ENCODE measurements around the gene ALX4. TPM values are rescaled to one million over a fixed set of nuclear protein-coding genes. Genes with fewer than 3 reads are reported as not detected.
A peak's percentile ranks its signal among the peaks of the same experiment; 100 is the strongest.

ALX4 gene
- total RNA-seq, 1 donor from 2014 or later: 3.7 TPM

DNA sequence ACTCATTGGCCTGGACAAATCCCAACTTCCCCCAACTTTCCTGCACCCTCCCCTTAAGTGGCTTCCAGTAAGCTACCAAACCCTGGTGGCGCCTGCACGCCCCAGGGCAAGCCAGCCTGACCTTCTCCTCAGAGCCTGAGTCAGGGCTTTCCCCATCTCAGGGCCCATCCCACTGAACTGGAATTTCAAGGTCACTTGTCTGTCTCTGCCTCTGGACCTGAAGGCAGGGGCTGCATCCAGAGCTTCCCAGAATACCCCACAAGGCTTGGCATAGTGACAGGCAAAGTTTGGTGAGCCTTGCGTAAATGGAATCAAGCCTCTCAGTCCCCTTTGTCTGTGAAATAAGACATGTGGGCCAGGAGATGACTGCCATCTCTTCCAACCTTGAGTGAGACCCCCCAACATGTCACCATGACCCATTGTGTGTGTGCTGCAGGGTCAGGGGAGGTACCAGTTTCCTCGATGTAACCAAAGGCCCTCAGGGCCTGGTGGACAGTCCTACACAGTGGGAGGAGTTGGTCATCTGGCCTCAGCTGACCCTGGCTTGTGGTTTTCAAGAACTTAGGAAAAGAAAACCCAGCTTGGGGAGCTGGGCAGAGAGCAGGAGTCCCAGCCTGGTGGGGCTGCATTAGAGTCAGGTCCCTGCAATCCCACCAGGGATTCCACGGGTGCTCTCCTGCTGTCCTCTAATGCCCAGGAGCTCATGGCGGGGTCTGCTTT, 8.9 kb downstream of the ALX4 start:
- DNase-seq: no peak

DNA sequence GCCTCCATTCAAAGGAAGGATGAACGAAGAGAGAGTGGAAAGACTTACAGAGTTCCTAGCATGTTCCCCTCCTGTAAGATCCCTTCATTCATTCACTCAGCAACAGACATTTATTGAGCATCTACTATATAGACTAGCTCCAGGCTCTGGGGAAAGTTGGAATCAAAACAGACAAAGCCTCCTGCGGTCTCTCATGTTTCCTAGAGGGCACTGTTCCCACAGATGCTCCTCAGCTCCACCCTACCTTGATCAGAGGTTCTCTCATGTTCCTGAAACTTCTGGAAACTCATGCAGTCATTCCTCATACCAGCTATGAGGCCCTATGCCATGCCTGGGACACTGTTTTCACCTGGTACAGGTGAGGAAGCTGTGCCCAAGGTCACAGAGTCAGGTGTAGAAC, 11.1 kb downstream of the ALX4 start:
- DNase-seq: no peak

GRCh38 chr11:44290208-44290607, 19.7 kb downstream of the ALX4 start:
- no peak for DNase-seq

DNA sequence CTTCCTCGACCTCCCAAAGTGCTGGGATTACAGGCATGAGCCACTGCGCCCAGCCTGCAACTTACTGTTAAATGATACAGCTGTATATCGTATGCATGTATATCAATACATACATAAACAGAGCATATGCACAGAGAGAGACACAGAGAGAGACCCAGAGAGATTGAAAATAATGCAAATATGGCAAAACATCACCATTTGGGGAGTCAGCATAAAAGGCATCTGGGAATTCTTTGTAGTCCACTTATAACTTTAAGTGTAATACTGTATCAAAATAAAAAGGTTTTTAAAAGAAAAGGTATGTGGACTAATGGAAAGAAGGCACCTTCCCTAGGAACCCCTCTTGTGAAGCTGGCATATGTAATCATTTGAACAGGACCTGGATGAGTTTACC, 21.8 kb downstream of the ALX4 start:
- DNase-seq: no peak

- DNase-seq: no peak
Measured at GRCh38 chr11:44286911-44287310, 23.0 kb downstream of the ALX4 start.

DNA sequence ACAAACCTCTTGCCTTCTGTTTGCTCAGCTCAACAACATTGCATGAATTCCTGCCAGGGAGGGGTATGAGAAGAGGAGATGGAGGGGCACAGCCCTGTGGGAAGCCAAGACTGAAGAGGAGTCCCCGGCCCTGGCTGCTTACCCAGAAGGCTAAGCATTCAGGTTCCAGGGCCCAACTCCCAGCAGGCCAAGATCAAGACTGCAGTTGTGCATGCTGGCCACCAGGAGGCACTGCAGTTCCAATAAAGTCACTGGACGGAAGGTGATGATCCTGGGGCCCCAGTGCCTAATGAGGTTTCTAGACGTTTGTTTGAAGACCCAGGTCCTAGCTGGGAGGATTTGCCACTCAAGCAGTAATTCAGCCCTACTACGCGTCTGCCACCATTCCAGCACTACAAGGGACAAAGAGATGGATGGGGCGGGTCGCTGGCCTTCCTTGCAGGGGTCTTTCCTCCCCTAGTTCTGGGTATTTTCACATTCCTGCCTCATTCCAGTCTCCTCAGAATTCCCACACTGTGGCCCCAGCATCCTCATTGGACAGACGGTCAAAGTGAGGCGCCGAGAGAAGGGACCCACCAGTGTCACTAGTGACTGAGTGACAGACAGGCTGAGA, 23.6 kb downstream of the ALX4 start:
- DNase-seq: no peak

DNA sequence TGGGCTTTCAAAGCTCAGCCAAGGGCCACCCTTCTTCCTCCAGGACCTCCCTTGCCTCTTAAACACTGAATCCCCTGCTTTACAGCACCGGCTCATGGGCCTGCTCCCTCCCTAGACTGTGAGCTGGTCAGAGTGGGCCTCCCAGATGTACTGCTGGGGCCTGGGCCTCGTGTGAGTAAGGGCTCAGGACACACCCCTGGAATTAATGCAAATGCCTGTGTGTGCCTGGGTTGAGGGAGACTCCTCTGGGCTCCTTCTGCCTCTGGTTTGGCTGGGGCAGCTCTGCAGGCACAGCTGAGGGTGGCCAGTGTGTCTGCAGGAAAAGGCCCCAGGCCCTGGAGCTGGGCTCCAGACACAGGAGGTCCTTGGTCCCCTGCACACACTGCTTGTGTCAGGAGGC, 24.2 kb downstream of the ALX4 start:
- no peak for DNase-seq

DNA sequence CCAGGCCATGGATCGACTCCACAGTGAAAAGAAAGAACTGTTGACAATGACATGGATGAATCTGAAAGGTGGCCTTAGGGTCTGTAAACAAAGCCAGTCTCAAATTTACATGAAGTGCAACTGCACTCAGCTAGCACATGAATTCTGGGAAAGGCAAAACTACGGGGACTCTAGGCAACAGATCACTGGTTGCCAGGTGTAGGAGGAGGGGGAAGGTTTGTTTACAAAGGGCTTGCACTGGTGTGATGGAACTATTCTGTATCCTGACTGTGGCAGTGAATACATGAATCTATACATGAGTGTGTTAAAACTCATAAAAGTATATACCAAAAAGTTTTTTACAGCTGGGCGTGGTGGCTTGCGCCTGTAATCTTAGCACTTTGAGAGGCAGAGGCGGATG, 27.3 kb downstream of the ALX4 start:
- no peak for DNase-seq

GRCh38 chr11:44281151-44281550, 28.8 kb downstream of the ALX4 start:
- no peak for DNase-seq

- DNase-seq: no peak
Measured at GRCh38 chr11:44280257-44280656, 29.7 kb downstream of the ALX4 start.

GRCh38 chr11:44279483-44279882, 30.5 kb downstream of the ALX4 start:
- DNase-seq: no peak

DNA sequence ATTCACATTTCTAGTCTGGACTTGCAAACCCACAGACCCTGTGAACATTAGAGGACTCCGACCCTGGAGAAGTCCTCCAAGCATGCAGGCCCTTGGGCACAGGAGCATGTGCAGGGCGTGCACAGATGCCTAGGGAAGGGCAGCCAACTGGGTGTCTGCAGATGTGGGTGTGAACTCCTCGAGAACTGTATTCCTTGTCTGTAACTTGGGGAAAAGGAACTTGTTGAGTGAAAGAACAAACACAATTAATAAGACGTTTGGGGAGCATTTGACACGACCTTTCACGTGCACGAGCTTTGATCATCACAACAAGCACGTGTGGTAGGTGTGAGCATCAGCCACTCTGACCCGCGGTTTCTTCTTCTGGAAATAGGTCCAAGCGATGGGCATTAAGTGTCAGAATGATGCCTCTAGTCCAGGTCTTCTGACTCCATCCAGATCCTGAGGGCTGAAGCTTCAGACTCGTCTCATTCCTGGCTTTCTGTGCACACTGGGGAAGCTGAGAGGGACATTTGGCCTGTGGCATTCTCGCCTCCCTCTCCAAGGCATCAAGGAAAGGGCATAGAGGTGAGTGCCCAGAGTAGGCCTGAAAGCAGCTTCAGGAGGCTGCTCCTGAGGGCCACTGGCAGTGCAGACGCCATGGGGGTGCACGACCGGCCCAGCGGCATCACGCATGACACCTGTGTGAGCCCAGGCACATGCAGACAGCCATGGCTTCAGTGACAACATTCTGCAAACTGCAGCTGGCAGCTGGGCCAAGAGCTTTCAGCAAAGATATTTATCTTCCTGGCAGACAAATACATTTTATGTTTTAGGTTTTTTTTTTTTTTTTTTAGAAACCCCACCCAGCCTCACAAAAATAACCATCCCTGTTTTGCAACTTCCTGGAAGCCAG, 32.5 kb downstream of the ALX4 start:
- DNase-seq: no peak

- no peak for DNase-seq
Measured at GRCh38 chr11:44275961-44276550, 33.9 kb downstream of the ALX4 start.

GRCh38 chr11:44275241-44275640, 34.7 kb downstream of the ALX4 start:
- DNase-seq: no peak

- no peak for DNase-seq
Measured at GRCh38 chr11:44274404-44274803, 35.5 kb downstream of the ALX4 start.

DNA sequence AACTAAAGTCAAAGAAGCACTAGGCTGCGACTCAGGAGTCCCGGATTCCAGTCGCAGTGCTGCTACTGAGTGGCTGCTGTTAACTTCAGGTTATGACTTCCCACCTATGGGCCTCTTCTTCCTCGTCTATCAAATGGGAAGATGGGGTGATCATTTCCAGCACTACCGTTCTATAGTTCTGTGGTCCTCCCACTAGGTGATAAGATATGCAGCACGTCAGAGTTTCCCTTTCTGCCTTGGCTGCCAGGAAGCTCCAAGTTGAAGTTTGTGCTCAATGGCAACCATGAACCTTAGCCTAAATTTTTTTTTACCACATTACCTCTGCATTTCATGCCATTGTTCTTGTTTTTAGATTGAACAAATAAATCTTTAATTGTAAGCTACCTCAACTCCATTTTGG, 38.7 kb downstream of the ALX4 start:
- no peak for DNase-seq

- peak; percentile 66 for DNase-seq
Measured at GRCh38 chr11:44270403-44271273, 39.3 kb downstream of the ALX4 start.

DNA sequence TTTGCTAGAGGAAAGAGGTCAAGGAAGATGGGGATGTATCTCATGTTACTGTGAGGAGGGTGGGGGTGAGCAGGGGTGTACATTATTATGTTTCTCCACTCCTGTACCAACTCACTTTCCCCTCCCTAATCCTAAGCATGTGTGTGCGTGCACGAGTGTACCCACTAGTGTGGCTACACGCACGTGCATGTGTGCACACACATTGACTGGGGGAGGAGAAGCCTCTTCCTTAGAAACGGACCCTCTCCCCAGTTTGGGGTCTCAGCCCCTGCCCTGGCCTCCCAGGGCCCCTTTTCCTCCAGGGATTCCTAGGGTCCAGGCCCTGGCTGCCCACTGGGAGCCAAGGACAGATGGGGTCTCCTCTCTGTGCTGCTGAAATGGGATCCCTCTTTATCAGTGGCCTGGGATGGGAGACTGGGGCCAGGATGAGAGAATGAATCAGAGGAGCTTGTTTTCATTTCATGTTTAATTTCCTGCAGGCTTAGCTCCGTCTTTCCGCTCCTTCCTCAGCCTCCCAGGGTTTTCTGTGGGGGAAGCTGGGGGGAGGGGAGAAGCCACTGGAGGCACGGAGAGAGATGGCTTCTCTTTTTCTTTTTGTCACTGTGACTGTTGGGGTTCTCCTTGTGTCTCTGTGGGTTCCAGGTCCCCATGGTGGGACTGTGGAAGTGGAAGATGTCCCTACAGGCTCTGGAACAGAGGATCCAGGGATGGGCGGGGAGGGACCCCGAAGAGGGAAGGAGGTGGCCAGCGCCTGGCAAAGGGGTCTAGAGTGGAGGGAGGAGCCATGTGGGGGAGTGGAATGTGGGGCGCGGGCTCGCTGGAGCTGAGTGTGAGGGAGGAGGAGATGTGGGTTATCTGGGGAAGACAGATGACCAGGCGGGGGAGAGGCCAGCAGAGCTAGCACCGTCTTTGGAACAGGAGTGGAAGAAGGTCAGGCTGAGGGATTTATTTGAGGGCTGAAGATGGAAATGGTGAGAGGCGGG, 40.3 kb downstream of the ALX4 start:
- peak; percentile 36 for DNase-seq

GRCh38 chr11:44268614-44269080, 41.3 kb downstream of the ALX4 start:
- DNase-seq: no peak

Measured in skin of body (tissue), 2 donors.